ACC112 (cell line): Measurements from ENCODE around the gene SAMD11.
A peak's percentile ranks its signal among the peaks of the same experiment; 100 is the strongest.

ENCODE experiments used
- H2AFZ ChIP-seq: fragments of 200-600 bp; sonication (generic); one replicate; pipeline ENCODE4 v1.6.0; 2017; ENCODE audit warnings: antibody characterized with exemption, low read length; ENCODE audit not compliant: unreplicated experiment
- H3K27ac ChIP-seq: fragments of 200-600 bp; sonication (generic); 2 replicates; pipeline ENCODE4 v1.5.1; 2014; ENCODE audit warnings: low read depth, mild to moderate bottlenecking, antibody characterized with exemption, low read length, moderate library complexity
- H3K27me3 ChIP-seq: fragments of 200-600 bp; sonication (generic); 2 replicates; pipeline ENCODE4 v1.6.1; 2014; ENCODE audit warnings: mild to moderate bottlenecking, antibody characterized with exemption, low read length, moderate library complexity, mixed read lengths; ENCODE audit not compliant: insufficient read depth
- H3K36me3 ChIP-seq: fragments of 200-600 bp; sonication (generic); 2 replicates; pipeline ENCODE4 v1.6.1; 2016; ENCODE audit warnings: mild to moderate bottlenecking, antibody characterized with exemption, low read length, moderate library complexity, mixed read lengths; ENCODE audit not compliant: insufficient read depth
- H3K4me1 ChIP-seq: fragments of 200-600 bp; sonication (generic); one replicate; pipeline ENCODE4 v1.6.1; 2016; ENCODE audit warnings: low read length, mixed read lengths; ENCODE audit not compliant: insufficient read depth, unreplicated experiment, control insufficient read depth
- H3K4me3 ChIP-seq: fragments of 200-600 bp; sonication (generic); 2 replicates; pipeline ENCODE4 v1.5.1; 2014; ENCODE audit warnings: mild to moderate bottlenecking, low read depth, low read length
- H3K79me2 ChIP-seq: fragments of 200-600 bp; sonication (generic); one replicate; pipeline ENCODE4 v1.6.0; 2016; ENCODE audit warnings: low read length; ENCODE audit not compliant: control insufficient read depth, unreplicated experiment, insufficient read depth

Gene SAMD11

DNA sequence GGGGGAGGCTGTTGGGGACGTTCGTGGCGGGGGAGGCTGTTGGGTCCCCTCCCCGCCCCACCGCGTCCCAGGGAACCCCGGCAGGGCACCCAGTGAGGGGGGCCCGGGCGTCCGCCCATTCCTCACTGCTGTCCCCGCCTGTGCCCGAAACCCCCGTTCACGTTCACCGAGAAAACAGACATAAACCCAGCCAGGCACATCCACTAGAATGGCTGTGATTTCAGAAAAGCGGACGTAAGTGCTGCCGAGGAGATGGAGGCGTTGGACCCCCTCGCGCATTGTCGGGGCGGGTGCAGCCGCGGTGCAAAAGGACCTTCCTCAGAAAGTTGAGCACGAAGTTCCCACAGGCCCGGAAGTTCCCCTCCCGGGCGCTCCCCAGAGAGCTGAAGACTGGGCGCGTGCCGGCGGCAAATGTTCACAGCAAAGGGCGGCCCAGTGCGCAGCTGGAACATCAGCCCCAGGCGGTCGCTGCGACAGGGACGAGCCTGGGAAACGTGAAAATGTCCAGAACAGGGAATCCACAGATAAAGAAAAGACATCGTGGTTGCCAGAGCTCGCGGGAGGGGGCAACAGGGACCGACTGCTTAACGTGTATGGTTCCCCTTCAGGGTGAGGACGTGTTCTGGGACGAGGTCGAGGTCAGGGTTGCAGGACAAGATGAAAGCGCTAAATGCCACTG lies 18.5 kb upstream of the SAMD11 start:
- H3K27ac ChIP-seq, result no peak overlapping the region

DNA sequence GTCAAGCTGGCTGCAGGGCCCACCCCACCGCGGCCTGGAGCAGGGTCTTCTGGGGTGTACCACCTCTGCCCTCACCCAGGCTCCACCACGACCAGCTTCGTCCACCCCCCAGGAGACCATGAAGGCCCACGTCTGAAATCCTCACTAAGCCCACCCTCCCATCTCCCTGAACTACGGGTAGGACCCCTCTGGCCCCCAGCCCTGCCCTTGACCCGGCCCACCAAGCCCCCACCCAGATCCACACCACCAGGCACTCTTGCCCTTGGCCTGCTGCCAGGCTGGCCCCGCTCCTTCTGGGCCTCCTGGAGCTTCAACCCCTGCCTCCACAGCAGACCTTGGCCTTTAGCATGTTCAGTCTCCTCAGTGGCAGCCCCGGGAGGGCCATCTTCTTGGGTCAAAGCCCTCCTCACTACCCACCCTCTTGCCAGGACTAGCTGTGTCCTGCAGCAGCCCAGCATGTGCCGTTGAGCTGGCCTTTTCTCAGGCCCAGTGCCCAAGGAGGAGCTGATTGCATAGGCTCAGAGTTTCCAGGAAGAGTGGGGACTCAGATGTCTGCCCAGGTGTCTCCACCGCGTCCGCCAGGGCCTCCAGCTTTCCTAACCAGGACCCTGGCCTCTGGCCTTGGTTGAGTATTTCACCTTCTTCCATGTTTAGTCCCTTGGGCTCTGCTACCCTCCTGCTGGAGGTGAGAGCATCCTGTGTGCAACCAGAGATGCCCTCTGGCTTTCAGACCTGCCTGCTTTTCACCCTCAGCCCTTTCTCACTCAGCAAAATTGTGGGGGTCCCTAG lies 17.7 kb upstream of the SAMD11 start:
- Histone ChIP-seq H3K27ac (no peak overlapping the region), H3K27me3 (peaks cover 3% of the 10 kb centered on the region; the same call in 1 of the 2 replicates), H3K79me2 (no peaks in the 10 kb centered on the region), H3K4me1 (peaks cover 22% of the 10 kb centered on the region), H3K36me3 (no peaks in the 10 kb centered on the region), H2AFZ (no peak overlapping the region), H3K4me3 (peak overlapping the region; percentile 77)

More for the DNA sequence above, 18.5 kb upstream of the SAMD11 start:
- no peak overlapping the region for H2AFZ ChIP-seq
- H3K36me3 ChIP-seq, result no peaks in the 10 kb centered on the region
- peaks cover 15% of the 10 kb centered on the region for H3K4me1 ChIP-seq
- no peaks in the 10 kb centered on the region for H3K79me2 ChIP-seq
- H3K4me3 ChIP-seq, result peak overlapping the region; percentile 77
- peaks cover 4% of the 10 kb centered on the region; the same call in 1 of the 2 replicates for H3K27me3 ChIP-seq

DNA sequence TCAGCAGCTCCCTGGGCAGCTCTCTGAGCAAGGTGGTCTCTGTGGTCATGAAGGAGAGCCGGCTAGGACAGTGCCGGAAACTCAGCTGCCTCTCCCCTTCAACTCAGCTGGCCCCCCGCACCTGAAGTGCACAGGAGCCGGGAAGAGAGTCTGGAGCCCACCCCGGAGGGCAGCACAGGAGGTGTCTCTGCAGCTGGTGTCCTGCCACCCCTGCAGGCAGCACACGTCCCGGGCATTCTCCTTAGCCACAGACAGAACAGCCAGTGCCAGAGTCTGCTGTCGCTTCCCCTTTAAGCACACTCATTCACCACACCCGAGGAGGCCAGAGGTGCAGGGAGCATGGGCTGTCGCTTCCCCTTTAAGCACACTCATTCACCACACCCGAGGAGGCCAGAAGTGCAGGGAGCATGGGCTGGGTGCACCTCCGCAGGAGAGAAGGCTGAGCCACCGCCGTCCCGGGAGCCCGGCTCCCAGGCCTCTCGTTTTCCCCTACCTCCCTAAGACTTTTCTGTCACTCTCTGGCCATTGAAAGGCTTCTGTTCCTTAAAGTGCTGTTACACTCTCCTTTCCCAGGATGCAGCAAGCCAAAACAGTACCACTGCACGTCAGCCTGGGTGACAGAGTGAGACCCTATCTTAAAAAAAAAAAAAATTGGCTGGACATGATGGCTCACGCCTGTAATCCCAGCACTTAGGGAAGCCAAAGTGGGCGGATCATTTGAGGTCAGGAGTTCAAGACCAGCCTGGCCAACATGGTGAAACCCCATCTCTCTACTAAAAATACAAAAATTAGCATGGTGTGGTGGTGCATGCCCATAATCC lies 16.9 kb upstream of the SAMD11 start:
- peaks cover 3% of the 10 kb centered on the region; the same call in 1 of the 2 replicates for H3K27me3 ChIP-seq
- 0 out of 2 replicates have a peak overlapping the region, but pooled peaks have one; percentile 42 for H3K27ac ChIP-seq
- peak overlapping the region; percentile 73 for H2AFZ ChIP-seq
- H3K4me1 ChIP-seq, result peaks cover 25% of the 10 kb centered on the region
- peak overlapping the region; percentile 17; the same call in 1 of the 2 replicates for H3K4me3 ChIP-seq
- H3K36me3 ChIP-seq, result no peaks in the 10 kb centered on the region
- H3K79me2 ChIP-seq, result no peaks in the 10 kb centered on the region

GRCh38 chr1:907611-908451 lies 15.9 kb upstream of the SAMD11 start:
- Histone ChIP-seq H3K4me1 (peaks cover 25% of the 10 kb centered on the region), H3K27me3 (peaks cover 3% of the 10 kb centered on the region; the same call in 1 of the 2 replicates), H2AFZ (no peak overlapping the region), H3K4me3 (no peak overlapping the region), H3K79me2 (no peaks in the 10 kb centered on the region), H3K36me3 (no peaks in the 10 kb centered on the region), H3K27ac (no peak overlapping the region)

DNA sequence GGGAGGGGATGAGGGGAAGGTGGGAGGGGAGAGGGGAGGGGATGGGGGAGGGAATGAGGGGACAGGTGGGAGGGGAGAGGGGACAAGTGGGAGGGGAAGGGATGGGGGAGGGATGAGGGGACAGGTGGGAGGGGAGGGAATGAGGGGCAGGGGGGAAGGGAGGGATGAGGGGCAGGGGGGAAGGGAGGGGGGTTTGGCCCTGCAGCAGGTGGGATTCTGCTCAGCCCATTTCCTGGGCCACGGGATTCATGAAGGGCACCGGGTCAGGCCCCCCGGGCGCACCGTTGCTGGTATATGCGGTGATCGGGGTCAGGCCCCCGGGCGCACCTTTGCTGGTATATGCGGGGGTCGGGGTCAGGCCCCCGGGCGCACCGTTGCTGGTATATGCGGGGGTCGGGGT lies 15.1 kb upstream of the SAMD11 start:
- Histone ChIP-seq H3K4me1 (peaks cover 25% of the 10 kb centered on the region), H3K79me2 (no peaks in the 10 kb centered on the region), H3K4me3 (no peak overlapping the region), H3K36me3 (no peaks in the 10 kb centered on the region), H3K27me3 (peaks cover 3% of the 10 kb centered on the region; the same call in 1 of the 2 replicates), H2AFZ (no peak overlapping the region), H3K27ac (no peak overlapping the region)

DNA sequence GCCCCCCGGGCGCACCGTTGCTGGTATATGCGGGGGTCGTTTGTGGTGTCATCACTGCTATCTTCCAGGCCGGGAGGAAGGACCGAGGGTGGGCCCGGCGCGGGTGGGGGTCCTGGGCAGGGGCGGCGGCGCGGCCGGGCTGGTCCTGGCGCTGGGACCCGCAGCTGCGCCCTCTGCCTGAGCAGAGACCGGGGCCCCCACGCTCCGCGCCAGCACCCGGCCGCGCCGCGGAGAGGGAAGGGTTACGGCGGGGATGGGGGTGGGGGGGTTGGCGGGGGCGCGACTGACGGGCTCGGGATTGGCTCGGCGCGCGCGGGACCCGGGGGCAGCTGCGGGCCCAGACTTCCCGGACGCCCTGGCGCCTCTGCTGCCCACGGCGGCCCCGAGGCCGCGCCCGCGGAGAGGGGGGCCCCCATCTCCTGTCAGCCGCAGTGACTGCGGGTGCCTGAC lies 13.8 kb upstream of the SAMD11 start:
- H3K27me3 ChIP-seq, result peaks cover 3% of the 10 kb centered on the region; the same call in 1 of the 2 replicates
- no peak overlapping the region for H2AFZ ChIP-seq
- no peak overlapping the region for H3K4me3 ChIP-seq
- no peaks in the 10 kb centered on the region for H3K36me3 ChIP-seq
- H3K4me1 ChIP-seq, result peaks cover 25% of the 10 kb centered on the region
- no peak overlapping the region for H3K27ac ChIP-seq
- no peaks in the 10 kb centered on the region for H3K79me2 ChIP-seq

GRCh38 chr1:910311-910880 lies 13.3 kb upstream of the SAMD11 start:
- Histone ChIP-seq H3K36me3 (no peaks in the 10 kb centered on the region), H3K79me2 (no peaks in the 10 kb centered on the region), H3K4me3 (no peak overlapping the region), H3K27me3 (peaks cover 6% of the 10 kb centered on the region; the same call in 1 of the 2 replicates), H3K4me1 (peaks cover 25% of the 10 kb centered on the region), H2AFZ (no peak overlapping the region), H3K27ac (no peak overlapping the region)

GRCh38 chr1:910881-911721 lies 12.6 kb upstream of the SAMD11 start:
- no peak overlapping the region for H3K27ac ChIP-seq
- peaks cover 22% of the 10 kb centered on the region for H3K4me1 ChIP-seq
- H3K27me3 ChIP-seq, result peaks cover 6% of the 10 kb centered on the region; the same call in 1 of the 2 replicates
- H3K4me3 ChIP-seq, result no peak overlapping the region
- H3K36me3 ChIP-seq, result no peaks in the 10 kb centered on the region
- H2AFZ ChIP-seq, result no peak overlapping the region
- no peaks in the 10 kb centered on the region for H3K79me2 ChIP-seq
